H1 (cell line): ENCODE data around the gene NEK10.

Experiments
- CHD1 ChIP-seq: IDR thresholded peaks from 2 replicates; pipeline ENCODE4 v1.6.1; 2012; ENCODE audit warnings: low read depth, low read length, improper control_type of control experiment
- CTCF ChIP-seq, 3 experiments: IDR thresholded peaks; 1 replicate in 2 of 3; 2 replicates in 1 of 3; pipeline versions ENCODE4 v1.5.1 to v1.6.1; 2011; ENCODE audit warnings: low read length in 3 of 3, mild to moderate bottlenecking in 3 of 3, inconsistent platforms in 2 of 3, low read depth in 1 of 3, moderate library complexity in 1 of 3; ENCODE audit not compliant: insufficient read depth in 1 of 3; ENCODE audit errors: control extremely low read depth in 1 of 3
- NRF1 ChIP-seq: IDR thresholded peaks from 2 replicates; pipeline ENCODE4 v1.6.1; 2011; ENCODE audit warnings: mild to moderate bottlenecking, low read depth, low read length, improper control_type of control experiment
- PHF8 ChIP-seq: fragments of 200-600 bp; sonication (generic); conservative IDR thresholded peaks from 2 replicates; pipeline ENCODE4 v1.7.1; 2012; ENCODE audit warnings: low read depth, mild to moderate bottlenecking, inconsistent platforms, low read length, moderate library complexity
- POLR2A ChIP-seq, 2 experiments: IDR thresholded peaks; 1 replicate in 1 of 2; 2 replicates in 1 of 2; pipeline ENCODE4 v1.6.1; 2011; ENCODE audit warnings: low read depth in 2 of 2, low read length in 2 of 2, mild to moderate bottlenecking in 2 of 2; ENCODE audit errors: control extremely low read depth in 1 of 2
- POLR2AphosphoS5 ChIP-seq: IDR thresholded peaks from 2 replicates; pipeline ENCODE4 v1.6.1; 2011; ENCODE audit warnings: low read depth, low read length
- SRF ChIP-seq: IDR thresholded peaks from 2 replicates; pipeline ENCODE4 v1.6.1; 2011; ENCODE audit warnings: mild to moderate bottlenecking, low read depth, low read length, moderate library complexity

GRCh38 chr3:27353221-27353620, 16.0 kb downstream of the NEK10 start:
- TF ChIP-seq NRF1 (no peak), POLR2A (IDR thresholded peaks at IDR 0.05; ENCODE audit: control extremely low read depth in 1 of 2, low read depth in 2 of 2, low read length in 2 of 2) (no peak), POLR2AphosphoS5 (no peak), PHF8 (no peak), CHD1 (no peak), CTCF (IDR thresholded peaks at IDR 0.05; ENCODE audit: control extremely low read depth in 1 of 3, insufficient read depth in 1 of 3, low read depth in 1 of 3, low read length in 3 of 3) (no peak), SRF (no peak)
